SK-N-SH (cell line): ENCODE results near the gene NGB. TPM values are rescaled to one million over a fixed set of nuclear protein-coding genes. Genes with fewer than 3 reads are reported as not detected.

ENCODE experiments used
- CTCF ChIA-PET: fragments of 300-600, 350-600 bp; formaldehyde crosslinking; extraction: SDS; loops from one replicate; lab custom pipeline; 2021; lab: Yijun Ruan, JAX
- POLR2A ChIA-PET: fragments of 350-600 bp; sonication (Branson Sonifier 250); formaldehyde crosslinking; extraction: SDS; loops from one replicate; lab custom pipeline; 2020; ENCODE audit warnings: antibody characterized with exemption, inconsistent platforms; lab: Yijun Ruan, JAX
- DNase-seq: peaks from one replicate; pipeline ENCODE4 v3.0.0; 2012
- H2AFZ ChIP-seq: fragments of 200-600 bp; sonication (generic); 2 replicates; pipeline ENCODE4 v1.8.1; 2016; ENCODE audit warnings: antibody characterized with exemption, mild to moderate bottlenecking, low read depth
- H3F3A ChIP-seq: fragments of 200-600 bp; sonication (generic); replicated peaks from 2 replicates; pipeline ENCODE3; 2016; ENCODE audit warnings: antibody characterized with exemption, mild to moderate bottlenecking; ENCODE audit not compliant: insufficient read depth
- H3K27ac ChIP-seq, 2 experiments: fragments of 200-500 bp in 1 of 2; fragments of 200-600 bp in 1 of 2; sonication (Bioruptor generic) in 1 of 2; sonication (generic), shearing (Covaris generic) in 1 of 2; 2 replicates each; pipeline versions ENCODE4 v1.5.1 to v1.6.1; 2014 to 2016; ENCODE audit warnings: low read depth in 2 of 2, inconsistent platforms in 1 of 2, low read length in 1 of 2, mild to moderate bottlenecking in 1 of 2, mixed read lengths in 1 of 2
- H3K27me3 ChIP-seq: fragments of 200-600 bp; sonication (generic), shearing (Covaris generic); 2 replicates; pipeline ENCODE4 v1.6.1; 2016; ENCODE audit warnings: mixed run types; ENCODE audit not compliant: insufficient read depth
- H3K36me3 ChIP-seq, 2 experiments: fragments of 200-500 bp in 1 of 2; fragments of 200-600 bp in 1 of 2; sonication (Bioruptor generic) in 1 of 2; sonication (generic) in 1 of 2; replicated peaks in 1 of 2; 2 replicates each; pipeline versions ENCODE3 to v1.5.1; 2014 to 2016; ENCODE audit warnings: low read length in 1 of 2, mild to moderate bottlenecking in 1 of 2; ENCODE audit not compliant: insufficient read depth in 2 of 2, control insufficient read depth in 1 of 2
- H3K4me1 ChIP-seq, 2 experiments: fragments of 200-500 bp in 1 of 2; fragments of 200-600 bp in 1 of 2; sonication (Bioruptor generic) in 1 of 2; sonication (generic), shearing (Covaris generic) in 1 of 2; 2 replicates each; pipeline versions ENCODE4 v1.5.1 to v1.6.1; 2014 to 2016; ENCODE audit warnings: low read depth in 1 of 2, low read length in 1 of 2, mixed run types in 1 of 2; ENCODE audit not compliant: insufficient read depth in 2 of 2, control insufficient read depth in 1 of 2
- H3K4me2 ChIP-seq: fragments of 200-600 bp; sonication (generic), shearing (Covaris generic); 2 replicates; pipeline ENCODE4 v1.6.1; 2017; ENCODE audit warnings: mixed run types
- H3K4me3 ChIP-seq, 2 experiments: fragments of 200-500 bp in 1 of 2; fragments of 200-600 bp in 1 of 2; sonication (Bioruptor generic) in 1 of 2; sonication (generic), shearing (Covaris generic) in 1 of 2; 2 replicates each; pipeline versions ENCODE4 v1.5.1 to v1.8.1; 2014 to 2016; ENCODE audit warnings: low read depth in 2 of 2, inconsistent platforms in 1 of 2, low read length in 1 of 2, mild to moderate bottlenecking in 1 of 2, mixed read lengths in 1 of 2, moderate library complexity in 1 of 2
- H3K79me2 ChIP-seq: fragments of 200-600 bp; sonication (generic); 2 replicates; pipeline ENCODE4 v1.8.1; 2017; ENCODE audit warnings: mild to moderate bottlenecking; ENCODE audit not compliant: insufficient read depth
- H3K9ac ChIP-seq: fragments of 200-600 bp; sonication (generic); 2 replicates; pipeline ENCODE4 v1.6.1; 2017; ENCODE audit warnings: mixed run types
- H3K9me2 ChIP-seq: fragments of 200-600 bp; sonication (generic); 2 replicates; pipeline ENCODE4 v1.6.1; 2017; ENCODE audit warnings: mixed run types
- H3K9me3 ChIP-seq: fragments of 200-600 bp; sonication (generic); 2 replicates; pipeline ENCODE4 v1.6.1; 2017; ENCODE audit warnings: mixed run types, mild to moderate bottlenecking, moderate library complexity
- H4K20me1 ChIP-seq: fragments of 200-600 bp; sonication (generic); 2 replicates; pipeline ENCODE4 v1.6.1; 2017; ENCODE audit warnings: mild to moderate bottlenecking, mixed run types; ENCODE audit not compliant: insufficient read depth
- ELF1 ChIP-seq: IDR thresholded peaks from 2 replicates; pipeline ENCODE4 v1.4.0; 2012
- EZH2phosphoT487 ChIP-seq: fragments of 200-600 bp; sonication (generic); IDR thresholded peaks from 2 replicates; pipeline ENCODE4 v1.6.1; 2017; ENCODE audit warnings: low read depth, mixed run types, mild to moderate bottlenecking, antibody characterized with exemption, moderate library complexity, borderline replicate concordance
- FOSL2 ChIP-seq: IDR thresholded peaks from 2 replicates; pipeline ENCODE4 v1.4.0; 2012; ENCODE audit warnings: low read depth, mild to moderate bottlenecking, moderate library complexity, borderline replicate concordance
- FOXM1 ChIP-seq: IDR thresholded peaks from 2 replicates; pipeline ENCODE4 v1.4.0; 2012; ENCODE audit warnings: low read depth, mild to moderate bottlenecking
- MEF2A ChIP-seq: IDR thresholded peaks from 2 replicates; pipeline ENCODE4 v1.4.0; 2012; ENCODE audit warnings: low read depth, borderline replicate concordance
- MXI1 ChIP-seq: IDR thresholded peaks from 2 replicates; pipeline ENCODE4 v1.6.1; 2012; ENCODE audit warnings: mild to moderate bottlenecking, low read depth, low read length, improper control_type of control experiment
- NFIC ChIP-seq: IDR thresholded peaks from 2 replicates; pipeline ENCODE4 v1.4.0; 2012; ENCODE audit warnings: borderline replicate concordance
- RCOR1 ChIP-seq: fragments of 150-350 bp; IDR thresholded peaks from 2 replicates; pipeline ENCODE4 v1.6.1; 2017; ENCODE audit warnings: antibody characterized with exemption, low read length
- RFX5 ChIP-seq: IDR thresholded peaks from 2 replicates; pipeline ENCODE4 v1.6.1; 2012; ENCODE audit warnings: mild to moderate bottlenecking, improper control_type of control experiment, low read length
- RXRA ChIP-seq: IDR thresholded peaks from 2 replicates; pipeline ENCODE4 v1.4.0; 2012; ENCODE audit warnings: low read depth, mild to moderate bottlenecking, borderline replicate concordance
- TAF1 ChIP-seq: IDR thresholded peaks from 2 replicates; pipeline ENCODE4 v1.6.1; 2012; ENCODE audit warnings: low read depth, mild to moderate bottlenecking, low read length, moderate library complexity, borderline replicate concordance
- TCF12 ChIP-seq: IDR thresholded peaks from 2 replicates; pipeline ENCODE4 v1.4.0; 2012
- ZBTB33 ChIP-seq: IDR thresholded peaks from 2 replicates; pipeline ENCODE4 v1.4.0; 2012; ENCODE audit warnings: low read depth, borderline replicate concordance
- whole genome bisulfite sequencing: methylation state at CpG from one replicate; pipeline ENCODE4 v1.1.6; 2017; ENCODE audit warnings: low lambda C conversion rate; 5-methylcytosine and 5-hydroxymethylcytosine counted together
- polyA plus RNA-seq, 3 experiments: library from polyadenylated mRNA; depleted of rRNA; stranded (reverse); fragments of >200 nt; gene quantifications; 2 replicates each; pipeline ENCODE4 v1.2.3, GENCODE V29; 2012
- TF ChIP-seq, protein P1 (sequence below): fragments of 150-350 bp; IDR thresholded peaks from 2 replicates; pipeline ENCODE4 v1.6.1; 2016; ENCODE audit warnings: mild to moderate bottlenecking, low read depth, low read length
- TF ChIP-seq, protein P2 (sequence below): IDR thresholded peaks from 2 replicates; pipeline ENCODE4 v1.4.0; 2012; ENCODE audit warnings: low read depth, borderline replicate concordance
- TF ChIP-seq, protein P3 (sequence below): fragments of 200-600 bp; sonication (generic); IDR thresholded peaks from 2 replicates; pipeline ENCODE4 v1.6.1; 2017; ENCODE audit warnings: antibody characterized with exemption, mild to moderate bottlenecking, moderate library complexity

The NGB gene
- polyA plus RNA-seq, 1 of the 3 experiments (the other 2 are of a cell fraction) = not detected

GRCh38 chr14:77318006-77318553, 47.1 kb upstream of the NGB start:
- POLR2A ChIA-PET = no interaction called here
- no peak for TF ChIP-seq ELF1
- no peak for TF ChIP-seq RFX5
- TF ChIP-seq MXI1 = no peak
- TF ChIP-seq, protein P1, sequence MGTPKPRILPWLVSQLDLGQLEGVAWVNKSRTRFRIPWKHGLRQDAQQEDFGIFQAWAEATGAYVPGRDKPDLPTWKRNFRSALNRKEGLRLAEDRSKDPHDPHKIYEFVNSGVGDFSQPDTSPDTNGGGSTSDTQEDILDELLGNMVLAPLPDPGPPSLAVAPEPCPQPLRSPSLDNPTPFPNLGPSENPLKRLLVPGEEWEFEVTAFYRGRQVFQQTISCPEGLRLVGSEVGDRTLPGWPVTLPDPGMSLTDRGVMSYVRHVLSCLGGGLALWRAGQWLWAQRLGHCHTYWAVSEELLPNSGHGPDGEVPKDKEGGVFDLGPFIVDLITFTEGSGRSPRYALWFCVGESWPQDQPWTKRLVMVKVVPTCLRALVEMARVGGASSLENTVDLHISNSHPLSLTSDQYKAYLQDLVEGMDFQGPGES = no peak
- no peak for TF ChIP-seq FOXM1
- TF ChIP-seq TCF12 = no peak
- no peak for TF ChIP-seq NFIC
- TF ChIP-seq ZBTB33 = no peak
- TF ChIP-seq MEF2A = no peak
- TF ChIP-seq TAF1 = no peak
- no peak for TF ChIP-seq FOSL2
- TF ChIP-seq, protein P2, sequence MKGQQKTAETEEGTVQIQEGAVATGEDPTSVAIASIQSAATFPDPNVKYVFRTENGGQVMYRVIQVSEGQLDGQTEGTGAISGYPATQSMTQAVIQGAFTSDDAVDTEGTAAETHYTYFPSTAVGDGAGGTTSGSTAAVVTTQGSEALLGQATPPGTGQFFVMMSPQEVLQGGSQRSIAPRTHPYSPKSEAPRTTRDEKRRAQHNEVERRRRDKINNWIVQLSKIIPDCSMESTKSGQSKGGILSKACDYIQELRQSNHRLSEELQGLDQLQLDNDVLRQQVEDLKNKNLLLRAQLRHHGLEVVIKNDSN = no peak
- TF ChIP-seq EZH2phosphoT487 = no peak
- no peak for TF ChIP-seq RXRA
- no peak for TF ChIP-seq RCOR1
- TF ChIP-seq, protein P3, sequence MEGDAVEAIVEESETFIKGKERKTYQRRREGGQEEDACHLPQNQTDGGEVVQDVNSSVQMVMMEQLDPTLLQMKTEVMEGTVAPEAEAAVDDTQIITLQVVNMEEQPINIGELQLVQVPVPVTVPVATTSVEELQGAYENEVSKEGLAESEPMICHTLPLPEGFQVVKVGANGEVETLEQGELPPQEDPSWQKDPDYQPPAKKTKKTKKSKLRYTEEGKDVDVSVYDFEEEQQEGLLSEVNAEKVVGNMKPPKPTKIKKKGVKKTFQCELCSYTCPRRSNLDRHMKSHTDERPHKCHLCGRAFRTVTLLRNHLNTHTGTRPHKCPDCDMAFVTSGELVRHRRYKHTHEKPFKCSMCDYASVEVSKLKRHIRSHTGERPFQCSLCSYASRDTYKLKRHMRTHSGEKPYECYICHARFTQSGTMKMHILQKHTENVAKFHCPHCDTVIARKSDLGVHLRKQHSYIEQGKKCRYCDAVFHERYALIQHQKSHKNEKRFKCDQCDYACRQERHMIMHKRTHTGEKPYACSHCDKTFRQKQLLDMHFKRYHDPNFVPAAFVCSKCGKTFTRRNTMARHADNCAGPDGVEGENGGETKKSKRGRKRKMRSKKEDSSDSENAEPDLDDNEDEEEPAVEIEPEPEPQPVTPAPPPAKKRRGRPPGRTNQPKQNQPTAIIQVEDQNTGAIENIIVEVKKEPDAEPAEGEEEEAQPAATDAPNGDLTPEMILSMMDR = no peak
- TF ChIP-seq, all 33 proteins: peak for 0
- CTCF ChIA-PET = interaction anchor here (0.8 to 7.3 kb wide), 5 partner anchors 16 to 178 kb away, joined by 3 to 143 read pairs (median 20); partner anchors contain the start of gene ZDHHC22

More at GRCh38 chr14:77318006-77318553, 47.1 kb upstream of the NGB start:
- Histone ChIP-seq H3K27ac (no peak overlapping the region), H3K9me3 (no peaks in the 10 kb centered on the region), H2AFZ (no peak overlapping the region), H3K4me1 (peaks cover 7 to 30% of the 10 kb centered on the region in 2 experiments; a peak in 3 of 4 replicates), H3K4me2 (no peak overlapping the region), H3K36me3 (no peaks in the 10 kb centered on the region), H3K9me2 (no peaks in the 10 kb centered on the region), H3K4me3 (no peak overlapping the region), H3F3A (peaks cover 3% of the 10 kb centered on the region), H4K20me1 (peaks cover 9% of the 10 kb centered on the region), H3K9ac (no peak overlapping the region), H3K79me2 (peaks cover 39% of the 10 kb centered on the region), H3K27me3 (no peaks in the 10 kb centered on the region)
- no peak for DNase-seq
- 77% methylated on average over 5 of the region's 5 CpGs for WGBS
